T-helper 1 cell treated with Interleukin-12 subunit alpha and Interleukin-12 subunit beta and Interleukin-4 antibody, amounts not matched to agents 30 μg/mL and 1 μg/mL, for 36 hours (primary cell): ENCODE results near the gene ATG12.
A peak's percentile ranks its signal among the peaks of the same experiment; 100 is the strongest.

ENCODE experiments used
- H3K27ac Mint-ChIP-seq: one replicate; pipeline ENCODE4 v1.8.0; 2021; ENCODE audit warnings: mild to moderate bottlenecking, mixed read lengths
- H3K27me3 Mint-ChIP-seq: one replicate; pipeline ENCODE4 v1.8.0; 2021; ENCODE audit warnings: low read depth, mixed read lengths
- H3K36me3 Mint-ChIP-seq: one replicate; pipeline ENCODE4 v1.8.0; 2021; ENCODE audit warnings: low read depth, mixed read lengths
- H3K4me1 Mint-ChIP-seq: one replicate; pipeline ENCODE4 v1.8.0; 2021; ENCODE audit warnings: low read depth, mixed read lengths
- H3K4me3 Mint-ChIP-seq: one replicate; pipeline ENCODE4 v1.8.0; 2021; ENCODE audit warnings: mild to moderate bottlenecking, moderate library complexity, mixed read lengths
- H3K9me3 Mint-ChIP-seq: one replicate; pipeline ENCODE4 v1.8.0; 2021; ENCODE audit warnings: mixed read lengths

The ATG12 gene

DNA sequence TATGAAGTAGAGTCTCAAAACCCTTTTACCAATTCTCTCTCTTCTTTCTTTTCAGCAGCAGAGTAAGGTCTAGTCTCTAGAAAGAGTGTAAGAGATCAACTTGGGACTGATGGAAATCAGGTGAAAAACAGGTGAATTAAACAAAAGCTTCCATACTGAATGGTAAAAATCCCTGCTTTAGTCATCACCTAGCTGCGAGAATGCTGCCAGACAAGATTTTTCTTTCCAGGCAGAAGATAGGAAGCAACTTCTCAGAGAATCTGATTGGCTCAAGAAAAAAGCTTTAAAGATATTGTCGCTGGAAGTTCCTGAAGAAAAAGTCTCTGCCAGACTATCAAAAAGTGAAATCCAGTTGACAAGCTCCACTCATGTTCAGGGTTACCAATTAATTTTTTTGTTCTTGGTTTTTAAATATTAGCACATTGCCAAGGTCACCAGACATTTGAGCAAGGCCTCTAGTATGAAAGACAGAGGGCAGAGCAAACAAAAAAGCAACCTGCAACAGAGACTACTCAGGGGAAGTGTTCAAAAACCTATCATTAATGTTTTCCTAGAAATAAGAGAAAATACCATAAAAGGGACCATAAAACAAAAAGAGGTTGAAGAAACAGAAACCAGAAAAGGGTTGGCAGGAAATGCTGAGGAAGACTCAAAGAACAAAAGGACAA lies 34.2 kb downstream of the ATG12 start:
- no peak overlapping the region for H3K27ac Mint-ChIP-seq
- peaks cover 16% of the 10 kb centered on the region for H3K27me3 Mint-ChIP-seq
- peaks cover 5% of the 10 kb centered on the region for H3K36me3 Mint-ChIP-seq
- H3K4me1 Mint-ChIP-seq: peaks cover 42% of the 10 kb centered on the region
- H3K4me3 Mint-ChIP-seq: peak overlapping the region; percentile 32
- H3K9me3 Mint-ChIP-seq: peaks cover 5% of the 10 kb centered on the region

GRCh38 chr5:115801984-115802383 lies 39.4 kb downstream of the ATG12 start:
- H3K4me3 Mint-ChIP-seq: no peak overlapping the region
- no peaks in the 10 kb centered on the region for H3K36me3 Mint-ChIP-seq
- no peaks in the 10 kb centered on the region for H3K9me3 Mint-ChIP-seq
- no peak overlapping the region for H3K27ac Mint-ChIP-seq
- peaks cover 20% of the 10 kb centered on the region for H3K27me3 Mint-ChIP-seq
- peaks cover 8% of the 10 kb centered on the region for H3K4me1 Mint-ChIP-seq

DNA sequence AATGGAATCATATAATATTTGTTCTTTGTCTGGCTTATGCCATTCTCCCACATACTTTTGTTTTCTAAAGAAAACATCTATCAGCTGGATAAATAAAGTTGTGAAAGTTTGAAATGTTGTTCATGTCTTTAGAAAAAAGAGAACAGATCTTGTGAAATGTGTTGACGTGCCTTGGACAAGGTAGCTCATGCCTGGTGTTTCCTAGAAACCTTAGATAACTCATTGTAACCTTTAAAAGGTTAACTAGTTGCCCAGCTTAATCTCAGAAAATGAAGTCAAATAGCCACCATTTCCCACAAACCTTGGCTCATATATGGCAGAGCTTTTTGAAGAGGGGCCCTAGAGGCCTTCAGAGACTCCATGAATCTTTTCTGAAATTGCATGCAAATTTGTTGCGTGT lies 40.2 kb downstream of the ATG12 start:
- no peak overlapping the region for H3K4me3 Mint-ChIP-seq
- peaks cover under 1% of the 10 kb centered on the region for H3K4me1 Mint-ChIP-seq
- no peaks in the 10 kb centered on the region for H3K36me3 Mint-ChIP-seq
- no peaks in the 10 kb centered on the region for H3K9me3 Mint-ChIP-seq
- peaks cover 20% of the 10 kb centered on the region for H3K27me3 Mint-ChIP-seq
- no peak overlapping the region for H3K27ac Mint-ChIP-seq

DNA sequence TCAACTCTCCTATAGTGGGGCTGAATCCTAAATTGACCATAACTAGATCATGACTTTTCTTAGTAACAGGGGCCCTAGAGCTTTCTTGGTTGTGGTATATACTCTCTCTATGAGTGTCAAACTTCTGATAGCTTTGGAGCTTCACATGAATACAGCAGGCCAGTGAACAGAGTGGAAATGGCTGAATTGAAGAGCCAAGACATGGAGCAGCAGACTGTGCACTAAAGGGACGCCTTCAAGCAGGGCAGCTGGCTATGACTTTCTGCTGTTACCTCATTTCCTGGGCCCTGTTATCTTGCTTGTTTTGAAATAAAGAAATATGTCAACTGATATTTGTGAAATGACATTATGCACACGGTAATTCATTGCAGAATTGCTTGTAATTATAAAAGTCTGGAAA lies 41.3 kb downstream of the ATG12 start:
- H3K4me3 Mint-ChIP-seq: no peak overlapping the region
- H3K36me3 Mint-ChIP-seq: no peaks in the 10 kb centered on the region
- H3K27ac Mint-ChIP-seq: no peak overlapping the region
- no peaks in the 10 kb centered on the region for H3K4me1 Mint-ChIP-seq
- H3K9me3 Mint-ChIP-seq: no peaks in the 10 kb centered on the region
- peaks cover 24% of the 10 kb centered on the region for H3K27me3 Mint-ChIP-seq

- Mint-ChIP-seq H3K4me1 (peaks cover 7% of the 10 kb centered on the region), H3K27ac (no peak overlapping the region), H3K27me3 (peaks cover 31% of the 10 kb centered on the region), H3K36me3 (no peaks in the 10 kb centered on the region), H3K9me3 (no peaks in the 10 kb centered on the region), H3K4me3 (no peak overlapping the region)
These were observed 43.1 kb downstream of the ATG12 start for GRCh38 chr5:115798252-115798651.

DNA sequence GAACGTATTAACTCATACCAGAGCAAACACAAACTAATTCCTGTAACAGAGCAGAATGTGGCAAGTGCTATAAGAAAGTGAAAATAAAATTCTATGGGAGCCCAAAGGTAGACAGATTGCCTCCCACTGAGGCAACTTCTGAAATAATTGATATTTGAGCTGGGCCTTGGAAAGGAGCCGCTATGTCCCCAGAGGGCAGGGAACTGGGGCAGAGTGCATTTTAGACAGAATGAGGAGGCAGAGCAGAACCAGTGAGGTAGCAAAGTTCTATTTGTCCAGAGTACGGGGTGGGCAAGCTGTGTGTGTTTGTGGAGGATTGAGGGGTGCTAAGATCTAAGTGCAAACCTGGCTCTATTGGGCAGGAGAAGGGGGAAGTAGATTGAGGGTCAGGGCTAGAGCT lies 44.7 kb downstream of the ATG12 start:
- no peaks in the 10 kb centered on the region for H3K36me3 Mint-ChIP-seq
- no peak overlapping the region for H3K27ac Mint-ChIP-seq
- no peaks in the 10 kb centered on the region for H3K9me3 Mint-ChIP-seq
- H3K4me3 Mint-ChIP-seq: no peak overlapping the region
- peaks cover 41% of the 10 kb centered on the region for H3K27me3 Mint-ChIP-seq
- peaks cover 7% of the 10 kb centered on the region for H3K4me1 Mint-ChIP-seq

GRCh38 chr5:115795700-115796099 lies 45.7 kb downstream of the ATG12 start:
- Mint-ChIP-seq H3K4me1 (peaks cover 7% of the 10 kb centered on the region), H3K27ac (no peak overlapping the region), H3K36me3 (no peaks in the 10 kb centered on the region), H3K9me3 (no peaks in the 10 kb centered on the region), H3K27me3 (peaks cover 48% of the 10 kb centered on the region), H3K4me3 (no peak overlapping the region)

- Mint-ChIP-seq H3K9me3 (no peaks in the 10 kb centered on the region), H3K27ac (no peak overlapping the region), H3K4me3 (no peak overlapping the region), H3K36me3 (no peaks in the 10 kb centered on the region), H3K27me3 (peaks cover 61% of the 10 kb centered on the region), H3K4me1 (no peaks in the 10 kb centered on the region)
These were observed 52.9 kb downstream of the ATG12 start for GRCh38 chr5:115788440-115788839.

GRCh38 chr5:115787426-115787825 lies 53.9 kb downstream of the ATG12 start:
- Mint-ChIP-seq H3K4me3 (no peak overlapping the region), H3K9me3 (no peaks in the 10 kb centered on the region), H3K36me3 (no peaks in the 10 kb centered on the region), H3K27me3 (peaks cover 57% of the 10 kb centered on the region), H3K4me1 (no peaks in the 10 kb centered on the region), H3K27ac (no peak overlapping the region)

- Mint-ChIP-seq H3K27me3 (peaks cover 55% of the 10 kb centered on the region), H3K4me1 (no peaks in the 10 kb centered on the region), H3K36me3 (no peaks in the 10 kb centered on the region), H3K27ac (no peak overlapping the region), H3K4me3 (no peak overlapping the region), H3K9me3 (no peaks in the 10 kb centered on the region)
These were observed 55.8 kb downstream of the ATG12 start for GRCh38 chr5:115785381-115786065.

- no peak overlapping the region for H3K27ac Mint-ChIP-seq
- no peaks in the 10 kb centered on the region for H3K4me1 Mint-ChIP-seq
- H3K36me3 Mint-ChIP-seq: no peaks in the 10 kb centered on the region
- H3K4me3 Mint-ChIP-seq: no peak overlapping the region
- H3K9me3 Mint-ChIP-seq: no peaks in the 10 kb centered on the region
- H3K27me3 Mint-ChIP-seq: peaks cover 44% of the 10 kb centered on the region
These were observed 62.9 kb downstream of the ATG12 start for GRCh38 chr5:115778417-115778816.
